Trophoblast cell (in vitro differentiated cells and primary cell): ENCODE results near the gene SNX21.
A peak's percentile ranks its signal among the peaks of the same experiment; 100 is the strongest.

ENCODE experiments used
- DNase-seq, 2 donors: peaks; one replicate each; pipeline ENCODE4 v3.0.0-alpha.2; 2016
- H2AFZ ChIP-seq: 2 replicates; pipeline ENCODE4 v1.6.1; 2013; ENCODE audit warnings: low read length, moderate library complexity, mild to moderate bottlenecking; ENCODE audit not compliant: insufficient read depth, poor library complexity
- H2AK5ac ChIP-seq: 2 replicates; pipeline ENCODE4 v1.6.1; 2013; ENCODE audit warnings: mild to moderate bottlenecking, low read length
- H2BK120ac ChIP-seq: 2 replicates; pipeline ENCODE4 v1.6.1; 2013; ENCODE audit warnings: low read length, mild to moderate bottlenecking, moderate library complexity; ENCODE audit not compliant: insufficient read depth, poor library complexity
- H2BK12ac ChIP-seq: 2 replicates; pipeline ENCODE4 v1.6.1; 2013; ENCODE audit warnings: mild to moderate bottlenecking, low read length, moderate library complexity
- H2BK5ac ChIP-seq: 2 replicates; pipeline ENCODE4 v1.6.1; 2013; ENCODE audit warnings: low read length, low read depth, moderate library complexity, mild to moderate bottlenecking; ENCODE audit not compliant: poor library complexity
- H3K14ac ChIP-seq: 2 replicates; pipeline ENCODE4 v1.6.1; 2013; ENCODE audit warnings: mild to moderate bottlenecking, low read length
- H3K18ac ChIP-seq: 2 replicates; pipeline ENCODE4 v1.6.1; 2013; ENCODE audit warnings: mild to moderate bottlenecking, low read length
- H3K23ac ChIP-seq: 2 replicates; pipeline ENCODE4 v1.6.1; 2013; ENCODE audit warnings: low read length
- H3K27ac ChIP-seq: 2 replicates; pipeline ENCODE4 v1.5.1; 2013; ENCODE audit warnings: low read depth, mild to moderate bottlenecking, inconsistent platforms, low read length, moderate library complexity
- H3K27me3 ChIP-seq: 2 replicates; pipeline ENCODE4 v1.6.1; 2013; ENCODE audit warnings: inconsistent platforms, mild to moderate bottlenecking, low read length, moderate library complexity; ENCODE audit not compliant: insufficient read depth
- H3K36me3 ChIP-seq, 2 experiments: 1 replicate in 1 of 2; 2 replicates in 1 of 2; pipeline ENCODE4 v1.6.1; 2013; ENCODE audit warnings: low read length in 2 of 2, mild to moderate bottlenecking in 2 of 2, moderate library complexity in 1 of 2; ENCODE audit not compliant: insufficient read depth in 2 of 2, control insufficient read depth in 1 of 2
- H3K4ac ChIP-seq: 2 replicates; pipeline ENCODE4 v1.6.1; 2013; ENCODE audit warnings: low read depth, mild to moderate bottlenecking, low read length, moderate library complexity
- H3K4me1 ChIP-seq, 2 experiments: 1 replicate in 1 of 2; 2 replicates in 1 of 2; pipeline ENCODE4 v1.6.1; 2013; ENCODE audit warnings: low read length in 2 of 2, mild to moderate bottlenecking in 2 of 2, moderate library complexity in 1 of 2; ENCODE audit not compliant: insufficient read depth in 2 of 2, control insufficient read depth in 1 of 2
- H3K4me2 ChIP-seq: 2 replicates; pipeline ENCODE4 v1.6.1; 2013; ENCODE audit warnings: inconsistent platforms, mild to moderate bottlenecking, low read length, moderate library complexity
- H3K4me3 ChIP-seq: 2 replicates; pipeline ENCODE4 v1.5.1; 2013; ENCODE audit warnings: mild to moderate bottlenecking, low read depth, low read length, inconsistent platforms
- H3K79me1 ChIP-seq: one replicate; pipeline ENCODE4 v1.6.1; 2013; ENCODE audit warnings: low read length
- H3K79me2 ChIP-seq: 2 replicates; pipeline ENCODE4 v1.6.1; 2013; ENCODE audit warnings: low read length, mild to moderate bottlenecking; ENCODE audit not compliant: control insufficient read depth, insufficient read depth, poor library complexity
- H3K9ac ChIP-seq: 2 replicates; pipeline ENCODE4 v1.6.1; 2013; ENCODE audit warnings: mild to moderate bottlenecking, low read length
- H3K9me3 ChIP-seq: 2 replicates; pipeline ENCODE4 v1.6.1; 2013; ENCODE audit warnings: low read depth, mild to moderate bottlenecking, control low read depth, inconsistent platforms, low read length; ENCODE audit not compliant: insufficient read depth
- H4K12ac ChIP-seq: 2 replicates; pipeline ENCODE4 v1.6.1; 2013; ENCODE audit warnings: low read depth, mild to moderate bottlenecking, low read length, moderate library complexity
- H4K8ac ChIP-seq: 2 replicates; pipeline ENCODE4 v1.6.1; 2013; ENCODE audit warnings: low read depth, mild to moderate bottlenecking, low read length, moderate library complexity
- H4K91ac ChIP-seq: one replicate; pipeline ENCODE4 v1.6.1; 2013; ENCODE audit warnings: low read depth, mild to moderate bottlenecking, low read length, moderate library complexity
- WGBS: extraction: QIAGEN DNeasy Blood & Tissue Kit; methylation state at CpG from one replicate; pipeline ENCODE4 v1.1.7; 2013; ENCODE audit warnings: missing lambda C conversion rate; ENCODE audit not compliant: insufficient read length, insufficient coverage; ENCODE audit errors: extremely low coverage; 5-methylcytosine and 5-hydroxymethylcytosine counted together

SNX21 gene

DNA sequence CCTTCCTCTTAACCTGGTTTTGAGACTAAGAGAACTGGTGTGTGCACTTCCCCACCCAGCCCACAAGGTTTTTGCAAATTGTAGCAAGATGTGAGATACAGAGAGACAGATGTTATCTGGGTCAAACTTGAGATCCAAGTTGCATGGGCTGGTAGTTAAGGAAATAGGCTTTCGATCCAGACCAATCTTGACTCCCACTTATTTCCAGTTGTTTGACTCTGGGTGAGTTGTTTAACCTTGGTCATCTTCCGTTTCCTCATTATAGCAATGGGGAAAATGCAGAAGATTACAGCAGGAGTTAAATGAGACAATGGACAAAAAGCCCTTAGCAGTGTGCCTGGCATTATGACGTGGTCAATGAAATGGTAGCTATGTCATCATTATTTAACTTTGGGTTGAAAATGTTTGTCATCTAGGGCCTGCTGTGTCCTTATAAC, 1.7 kb downstream of the SNX21 start:
- WGBS = no CpG with 5 or more reads among the region's 3 CpGs
- Histone ChIP-seq H3K14ac (no peak overlapping the region), H3K27ac (no peak overlapping the region), H2AFZ (no peak overlapping the region), H3K9ac (no peak overlapping the region), H2BK120ac (no peak overlapping the region), H2BK5ac (no peak overlapping the region), H3K4me3 (no peak overlapping the region), H3K4ac (no peak overlapping the region), H4K12ac (no peak overlapping the region), H4K8ac (no peak overlapping the region), H3K79me1 (peaks cover 9% of the 10 kb centered on the region), H3K36me3 (peaks cover 3 to 5% of the 10 kb centered on the region in 2 experiments), H2BK12ac (no peak overlapping the region), H3K27me3 (no peaks in the 10 kb centered on the region), H3K4me1 (peaks cover 5 to 11% of the 10 kb centered on the region in 2 experiments), H3K4me2 (no peak overlapping the region), H3K9me3 (peaks cover 3% of the 10 kb centered on the region), H3K18ac (no peak overlapping the region), H3K23ac (no peak overlapping the region), H2AK5ac (no peak overlapping the region), H3K79me2 (no peaks in the 10 kb centered on the region), H4K91ac (no peak overlapping the region)
- DNase-seq = peak in 1 of 2 donors; percentile 18

DNA sequence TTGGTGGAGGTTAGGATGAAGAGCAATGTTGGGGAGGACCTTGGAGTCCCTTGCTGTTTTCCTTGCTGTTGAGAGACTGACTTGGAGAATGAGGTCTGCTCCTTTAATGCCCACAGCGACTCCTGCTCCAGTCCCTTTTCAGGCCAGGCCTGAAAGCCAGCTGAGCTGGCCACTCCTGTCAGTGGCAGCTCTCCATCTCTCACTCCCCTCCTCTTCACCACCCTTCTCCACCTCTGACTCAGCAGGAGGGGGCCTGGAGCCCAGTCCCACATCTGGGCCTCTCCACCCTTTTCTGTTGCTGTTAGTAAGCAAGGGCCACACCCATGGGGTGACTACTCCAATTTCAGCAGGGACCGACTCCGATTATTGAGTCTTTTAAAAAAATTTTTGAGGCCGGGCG, 2.2 kb downstream of the SNX21 start:
- H2AK5ac ChIP-seq = no peak overlapping the region
- peaks cover 5 to 11% of the 10 kb centered on the region in 2 experiments for H3K4me1 ChIP-seq
- H3K4ac ChIP-seq = no peak overlapping the region
- no peak overlapping the region for H3K23ac ChIP-seq
- H4K8ac ChIP-seq = no peak overlapping the region
- no peak overlapping the region for H3K4me3 ChIP-seq
- no peak for DNase-seq
- no peak overlapping the region for H4K91ac ChIP-seq
- H3K79me2 ChIP-seq = no peaks in the 10 kb centered on the region
- no peak overlapping the region for H3K18ac ChIP-seq
- H3K27me3 ChIP-seq = no peaks in the 10 kb centered on the region
- no peak overlapping the region for H2BK12ac ChIP-seq
- H4K12ac ChIP-seq = no peak overlapping the region
- peaks cover 7 to 9% of the 10 kb centered on the region in 2 experiments for H3K36me3 ChIP-seq
- H3K27ac ChIP-seq = no peak overlapping the region
- H2AFZ ChIP-seq = no peak overlapping the region
- H3K79me1 ChIP-seq = peaks cover 9% of the 10 kb centered on the region
- no peak overlapping the region for H3K4me2 ChIP-seq
- no peak overlapping the region for H3K14ac ChIP-seq
- WGBS = no CpG with 5 or more reads among the region's 5 CpGs
- peaks cover 3% of the 10 kb centered on the region for H3K9me3 ChIP-seq
- no peak overlapping the region for H3K9ac ChIP-seq
- H2BK5ac ChIP-seq = no peak overlapping the region
- no peak overlapping the region for H2BK120ac ChIP-seq

DNA sequence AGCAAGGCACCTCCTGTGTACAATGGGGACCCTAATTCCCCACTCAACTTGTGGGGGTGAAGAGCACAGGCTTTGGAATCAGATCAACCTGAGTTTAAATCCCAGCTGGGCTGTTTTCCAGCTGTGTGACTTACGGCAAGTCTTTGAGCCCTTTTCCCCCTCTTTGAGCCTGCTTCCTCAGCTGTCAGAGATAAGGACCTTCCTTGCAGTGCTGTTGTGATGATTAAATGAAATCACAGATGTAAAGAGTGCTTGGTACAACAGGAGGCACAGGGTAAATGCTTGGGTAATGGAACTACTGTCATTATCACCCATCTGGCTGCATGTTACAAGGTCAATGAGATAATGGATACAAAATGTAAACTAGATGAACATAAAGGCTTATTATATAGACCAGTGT, 3.2 kb downstream of the SNX21 start:
- no peak overlapping the region for H2BK12ac ChIP-seq
- no peak overlapping the region for H3K18ac ChIP-seq
- peaks cover 3% of the 10 kb centered on the region for H3K9me3 ChIP-seq
- WGBS = no CpG with 5 or more reads among the region's 1 CpG
- peaks cover 17 to 20% of the 10 kb centered on the region in 2 experiments for H3K36me3 ChIP-seq
- no peak overlapping the region for H3K4me3 ChIP-seq
- no peak overlapping the region for H3K27ac ChIP-seq
- H4K8ac ChIP-seq = no peak overlapping the region
- H3K27me3 ChIP-seq = no peaks in the 10 kb centered on the region
- peaks cover 5 to 11% of the 10 kb centered on the region in 2 experiments for H3K4me1 ChIP-seq
- H2BK120ac ChIP-seq = no peak overlapping the region
- no peaks in the 10 kb centered on the region for H3K79me2 ChIP-seq
- no peak overlapping the region for H2BK5ac ChIP-seq
- no peak for DNase-seq
- no peak overlapping the region for H4K12ac ChIP-seq
- peak overlapping the region; percentile 38 for H2AFZ ChIP-seq
- H2AK5ac ChIP-seq = no peak overlapping the region
- H3K4me2 ChIP-seq = no peak overlapping the region
- no peak overlapping the region for H4K91ac ChIP-seq
- H3K4ac ChIP-seq = no peak overlapping the region
- H3K9ac ChIP-seq = no peak overlapping the region
- H3K79me1 ChIP-seq = peaks cover 9% of the 10 kb centered on the region
- no peak overlapping the region for H3K14ac ChIP-seq
- H3K23ac ChIP-seq = no peak overlapping the region

DNA sequence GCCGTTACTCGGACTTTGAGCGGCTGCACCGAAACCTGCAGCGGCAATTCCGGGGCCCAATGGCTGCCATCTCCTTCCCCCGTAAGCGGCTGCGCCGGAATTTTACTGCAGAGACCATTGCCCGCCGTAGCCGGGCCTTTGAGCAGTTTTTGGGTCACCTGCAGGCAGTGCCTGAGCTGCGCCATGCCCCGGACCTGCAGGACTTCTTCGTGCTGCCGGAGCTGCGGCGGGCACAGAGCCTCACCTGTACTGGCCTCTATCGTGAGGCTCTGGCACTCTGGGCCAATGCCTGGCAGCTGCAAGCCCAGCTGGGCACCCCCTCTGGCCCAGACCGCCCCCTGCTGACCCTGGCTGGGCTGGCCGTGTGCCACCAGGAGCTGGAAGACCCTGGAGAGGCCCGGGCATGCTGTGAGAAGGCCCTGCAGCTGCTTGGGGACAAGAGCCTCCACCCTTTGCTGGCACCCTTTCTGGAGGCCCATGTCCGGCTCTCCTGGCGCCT, 7.2 kb downstream of the SNX21 start:
- no peak overlapping the region for H3K9ac ChIP-seq
- H3K4me2 ChIP-seq = no peak overlapping the region
- no peak overlapping the region for H2AK5ac ChIP-seq
- no peak overlapping the region for H3K23ac ChIP-seq
- no peak overlapping the region for H3K27ac ChIP-seq
- no peak overlapping the region for H4K8ac ChIP-seq
- no peaks in the 10 kb centered on the region for H3K79me2 ChIP-seq
- peaks cover 34 to 40% of the 10 kb centered on the region in 2 experiments for H3K36me3 ChIP-seq
- H3K18ac ChIP-seq = no peak overlapping the region
- H3K9me3 ChIP-seq = peaks cover under 1% of the 10 kb centered on the region
- H3K4me1 ChIP-seq = peaks cover 0 to 2% of the 10 kb centered on the region in 2 experiments
- H3K4ac ChIP-seq = no peak overlapping the region
- no peak for DNase-seq
- H2BK12ac ChIP-seq = no peak overlapping the region
- H2BK5ac ChIP-seq = no peak overlapping the region
- H3K79me1 ChIP-seq = no peaks in the 10 kb centered on the region
- H3K14ac ChIP-seq = no peak overlapping the region
- H3K4me3 ChIP-seq = no peak overlapping the region
- no CpG with 5 or more reads among the region's 25 CpGs for WGBS
- no peak overlapping the region for H4K12ac ChIP-seq
- no peak overlapping the region for H2BK120ac ChIP-seq
- H4K91ac ChIP-seq = no peak overlapping the region
- H3K27me3 ChIP-seq = no peaks in the 10 kb centered on the region
- no peak overlapping the region for H2AFZ ChIP-seq
